HG03095 (cell line): ENCODE measurements around the gene ARID2.

Experiments used
- ATAC-seq: cut with Tn5 transposase; IDR thresholded peaks from one replicate; pipeline ENCODE4 v1.9.1; 2021; ENCODE audit warnings: moderate library complexity; ENCODE audit not compliant: unreplicated experiment

ARID2 gene

GRCh38 chr12:45721369-45721768 lies 8.1 kb upstream of the ARID2 start:
- no peak for ATAC-seq

DNA sequence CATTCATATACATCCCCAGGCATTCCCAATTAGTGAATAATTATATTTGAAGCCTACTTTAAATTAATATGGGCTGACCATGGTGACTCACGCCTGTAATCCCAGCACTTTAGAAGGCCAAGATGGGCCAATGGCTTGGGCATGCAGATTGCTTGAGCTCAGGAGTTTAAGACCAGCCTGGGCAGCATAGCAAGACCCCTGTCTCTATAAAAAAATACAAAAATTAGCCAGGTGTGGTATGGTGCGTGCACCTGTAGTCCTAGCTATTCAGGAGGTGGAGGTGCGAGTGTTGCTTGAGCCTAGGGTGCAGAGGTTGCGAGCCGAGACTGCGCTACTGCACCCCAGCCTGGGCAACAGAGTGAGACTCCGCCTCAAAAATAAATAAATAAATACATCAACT lies 7.6 kb upstream of the ARID2 start:
- no peak for ATAC-seq

- ATAC-seq = no peak
These were observed 3.6 kb upstream of the ARID2 start for GRCh38 chr12:45725631-45726602.

GRCh38 chr12:45726603-45727300 lies 2.8 kb upstream of the ARID2 start:
- ATAC-seq = no peak

DNA sequence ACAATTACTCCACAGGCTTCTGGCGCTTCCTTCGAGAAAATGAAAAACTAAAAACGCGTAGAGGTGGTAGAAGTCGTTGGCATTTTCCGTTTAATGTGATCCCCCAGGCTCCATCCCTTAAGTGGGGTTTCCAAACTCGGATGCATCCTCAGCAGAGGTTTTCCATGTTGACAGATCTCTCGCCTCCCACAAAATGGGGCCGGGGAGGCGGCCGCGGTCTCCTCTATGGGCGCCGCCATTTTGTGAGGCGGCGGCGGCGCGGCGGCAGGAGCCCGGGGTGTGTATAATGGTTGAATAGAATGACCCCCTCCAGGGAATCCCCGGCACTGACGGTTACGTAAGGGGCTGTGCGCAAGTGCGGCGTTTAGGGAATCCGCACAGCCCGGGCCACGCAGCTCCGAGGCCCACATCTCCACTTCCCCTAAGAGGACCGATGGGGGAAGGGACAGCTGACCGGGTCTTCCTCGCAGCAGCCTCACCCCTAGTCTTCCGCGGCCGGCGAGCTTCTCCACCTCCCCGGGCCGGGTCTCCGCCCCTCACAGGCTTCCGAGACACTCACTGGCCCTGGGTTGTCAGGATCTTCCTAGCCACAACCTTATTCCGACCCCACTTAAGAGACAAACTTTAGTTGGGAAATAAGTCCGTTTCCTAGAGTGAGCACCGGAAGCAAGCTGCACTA lies 2.1 kb upstream of the ARID2 start:
- ATAC-seq = peak; percentile 50

DNA sequence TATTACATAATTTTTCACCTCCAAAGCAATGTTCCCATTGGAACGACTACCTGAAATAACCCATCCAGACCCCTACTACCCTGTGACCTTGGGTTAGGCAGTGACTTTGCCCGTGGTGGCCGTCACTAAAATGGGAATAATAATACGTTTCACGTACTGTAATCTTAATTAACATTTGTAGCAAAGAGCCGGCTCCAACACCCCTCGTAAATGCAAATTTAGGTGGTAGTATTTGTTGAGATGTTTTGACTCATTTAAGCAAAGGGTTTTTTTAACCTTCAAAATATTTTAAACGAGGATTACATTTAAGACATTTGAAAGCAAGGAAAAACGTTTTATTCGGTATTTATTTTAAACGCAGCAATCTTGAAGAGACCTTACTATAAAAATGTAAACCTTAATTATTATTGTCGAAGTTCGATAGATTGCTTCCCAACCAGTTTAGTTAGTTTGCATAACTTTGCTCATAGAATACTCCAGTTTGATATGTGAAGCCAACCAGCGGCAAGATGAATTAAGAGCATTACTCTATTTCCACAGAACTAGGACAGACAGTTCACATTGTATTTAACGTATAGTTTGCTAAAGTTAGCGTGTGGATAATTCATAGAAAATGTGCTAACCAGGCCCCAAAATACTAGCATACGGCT lies 1.4 kb upstream of the ARID2 start:
- no peak for ATAC-seq

DNA sequence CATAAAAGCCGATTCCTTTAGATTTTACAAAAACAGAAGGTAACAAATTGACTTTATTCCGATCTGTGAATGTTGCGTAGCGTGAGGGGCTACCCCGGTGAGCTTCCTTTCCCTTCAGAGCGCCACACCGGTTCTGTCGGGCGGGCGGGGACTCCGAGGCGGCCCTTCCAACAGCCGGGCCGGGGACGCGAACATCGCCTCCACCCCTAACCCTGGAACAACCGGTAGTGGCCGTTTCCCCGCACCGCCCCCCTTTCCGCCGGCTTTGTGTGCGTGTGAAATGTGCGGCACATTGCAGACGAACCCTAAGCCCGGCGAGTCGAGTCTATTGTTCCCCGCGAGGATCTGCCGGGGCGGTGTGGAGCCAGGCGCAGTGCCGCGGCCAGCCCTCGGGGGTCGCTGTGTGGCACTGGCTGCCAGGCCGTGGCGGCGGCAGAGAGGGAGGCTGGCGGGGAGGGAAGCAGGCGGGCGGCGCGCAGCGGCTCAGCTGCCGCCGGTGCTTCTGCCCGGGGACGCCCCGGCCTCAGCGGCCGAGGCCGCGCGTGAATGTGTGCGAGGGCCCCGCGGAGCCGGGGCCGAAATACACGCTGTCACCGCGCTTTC lies 775 bp upstream of the ARID2 start:
- ATAC-seq = peak; percentile 53

- ATAC-seq = no peak
These were observed 510 bp downstream of the ARID2 start for GRCh38 chr12:45730084-45730347.

- ATAC-seq = no peak
These were observed 1.1 kb downstream of the ARID2 start for GRCh38 chr12:45730348-45731189.

DNA sequence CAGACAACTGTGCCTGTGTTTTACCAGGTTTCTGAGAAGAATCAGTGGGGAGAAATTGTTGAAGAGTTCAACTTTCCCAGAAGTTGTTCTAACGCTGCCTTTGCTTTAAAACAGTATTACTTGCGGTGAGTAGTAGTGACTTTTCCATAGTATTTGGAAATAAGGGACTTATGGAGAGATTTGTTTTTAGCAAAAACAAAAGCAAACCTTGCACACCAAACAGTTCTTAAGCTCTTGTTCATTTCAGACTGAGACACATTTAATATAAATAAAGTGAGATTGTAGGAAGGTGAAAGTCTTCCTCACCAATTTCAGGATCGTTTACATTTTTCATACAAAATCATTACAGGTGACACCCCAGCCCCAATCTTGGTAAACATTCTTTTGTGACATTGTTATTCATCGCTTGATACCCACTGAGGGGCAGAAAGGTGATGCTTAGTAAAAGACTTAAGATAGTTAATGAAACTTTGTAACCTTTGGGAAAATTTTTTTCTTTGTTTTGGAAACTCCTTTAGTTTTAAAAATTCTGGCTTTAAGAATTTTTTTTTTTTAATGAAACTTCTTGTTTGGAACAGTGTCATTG lies 1.8 kb downstream of the ARID2 start:
- no peak for ATAC-seq

GRCh38 chr12:45732250-45732649 lies 2.7 kb downstream of the ARID2 start:
- no peak for ATAC-seq

DNA sequence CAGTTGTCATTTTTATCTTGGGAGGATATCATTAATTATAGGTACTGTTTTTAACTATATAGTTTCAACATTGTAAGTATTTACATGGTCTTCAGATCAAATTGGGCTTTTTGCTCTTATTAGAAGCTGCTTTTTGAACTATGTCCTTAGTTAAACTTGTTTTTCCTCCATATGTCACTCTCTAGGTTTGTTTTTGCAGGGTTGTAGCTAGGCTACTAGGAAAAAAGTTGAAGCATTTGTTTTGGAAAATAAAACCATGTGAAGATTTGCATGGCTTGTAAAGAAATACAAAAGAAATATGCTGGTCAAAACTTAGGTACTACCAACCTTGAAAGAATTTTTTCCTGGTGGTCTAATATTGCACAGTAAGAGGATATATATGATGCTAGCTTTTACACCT lies 3.4 kb downstream of the ARID2 start:
- no peak for ATAC-seq

DNA sequence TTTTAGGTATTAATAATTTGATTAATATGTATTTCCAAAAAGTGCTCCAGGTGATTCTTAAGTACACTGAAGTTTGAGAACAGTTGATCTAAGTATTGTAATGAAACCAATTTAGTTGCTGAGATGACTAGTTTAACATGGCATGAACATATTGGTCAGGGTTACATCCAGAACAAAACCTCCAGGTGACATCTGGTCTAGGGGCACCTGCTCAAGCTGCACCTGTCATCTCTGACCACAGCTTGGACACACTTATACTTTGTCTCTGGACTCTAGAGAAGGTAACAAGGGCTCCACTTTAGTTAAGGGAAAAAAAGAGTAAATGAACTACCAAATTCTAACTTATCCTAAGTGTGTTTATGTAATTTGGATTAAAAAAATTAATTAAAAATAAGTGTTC lies 8.1 kb downstream of the ARID2 start:
- no peak for ATAC-seq

GRCh38 chr12:45742590-45742989 lies 13.1 kb downstream of the ARID2 start:
- no peak for ATAC-seq

DNA sequence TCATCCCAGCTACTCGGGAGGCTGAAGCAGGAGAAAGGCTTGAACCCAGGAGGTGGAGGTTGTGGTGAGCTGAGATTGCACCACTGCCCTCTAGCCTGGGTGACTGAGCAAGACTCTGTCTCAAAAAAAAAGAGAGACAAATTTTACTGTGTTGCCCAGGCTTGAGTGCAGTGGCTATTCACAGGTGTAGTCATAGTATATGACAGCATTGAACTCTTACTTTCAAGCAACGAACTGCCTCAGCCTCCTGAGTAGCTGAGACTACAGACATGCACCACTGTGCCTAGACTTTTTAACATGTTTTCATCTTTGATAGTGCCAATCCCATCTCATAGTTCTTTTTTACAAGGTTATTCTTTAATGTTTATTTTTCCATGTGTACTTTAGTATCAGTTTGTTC lies 13.7 kb downstream of the ARID2 start:
- no peak for ATAC-seq

DNA sequence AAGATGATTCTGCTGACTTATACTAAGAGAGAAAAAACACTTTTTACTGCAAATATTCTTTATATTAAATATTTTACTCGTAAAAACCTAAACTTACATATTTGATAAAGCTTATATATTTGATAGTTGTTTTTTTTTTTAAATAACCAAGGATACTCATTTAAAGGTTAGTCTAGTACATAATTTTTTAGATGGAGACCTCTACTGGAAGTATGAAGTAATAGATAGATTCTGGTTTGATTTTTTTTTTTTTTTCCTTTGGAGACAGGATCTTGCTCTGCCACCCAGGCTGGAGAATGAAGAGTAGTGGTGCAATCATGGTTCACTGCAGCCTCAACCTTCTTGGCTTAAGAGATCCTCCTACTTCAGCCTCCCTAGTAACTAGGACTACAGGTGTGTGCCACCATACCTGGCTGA lies 16.4 kb downstream of the ARID2 start:
- ATAC-seq = no peak

DNA sequence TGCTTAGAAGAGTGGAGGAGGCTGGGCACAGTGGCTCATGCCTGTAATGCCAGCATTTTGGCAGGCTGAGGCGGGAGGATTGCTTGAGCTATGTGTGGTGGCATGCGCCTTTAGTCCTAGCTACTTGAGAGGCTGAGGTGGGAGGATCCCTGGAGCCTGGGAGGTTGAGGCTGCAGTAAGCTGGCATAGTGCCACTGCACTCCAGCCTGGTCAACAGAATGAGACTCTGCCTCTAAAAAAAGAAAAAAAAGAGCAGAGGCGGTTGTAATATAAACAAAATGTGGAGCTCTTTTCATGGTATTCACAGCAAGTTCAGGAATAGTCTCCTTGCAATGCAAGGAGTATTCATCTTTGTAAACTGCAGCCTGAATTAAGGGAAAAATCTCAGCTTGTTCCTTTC lies 27.2 kb downstream of the ARID2 start:
- no peak for ATAC-seq

DNA sequence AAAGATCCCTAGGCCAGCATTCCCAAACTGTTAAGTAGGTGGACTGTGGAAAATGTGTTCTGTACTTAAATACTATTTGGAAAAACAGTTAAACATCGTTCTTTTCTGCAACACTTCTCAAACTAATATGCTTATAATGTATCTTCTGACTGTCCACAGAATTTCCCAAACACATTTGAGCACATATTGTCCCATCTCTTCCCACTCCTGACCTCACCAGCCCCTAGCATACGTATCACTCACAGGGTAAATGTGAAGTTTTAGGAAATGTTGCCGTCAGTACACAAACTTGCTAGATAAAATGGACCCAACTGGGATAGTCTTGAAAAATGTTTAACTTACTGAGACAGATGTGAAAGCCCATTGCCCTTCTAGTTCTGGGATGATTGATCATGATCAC lies 27.7 kb downstream of the ARID2 start:
- no peak for ATAC-seq

GRCh38 chr12:45760333-45760732 lies 30.8 kb downstream of the ARID2 start:
- no peak for ATAC-seq
